WERI-Rb-1 (cell line): ENCODE data around the gene SPATA33.

ENCODE experiments used
- DNase-seq: peaks from one replicate; pipeline ENCODE4 v3.0.0-alpha.2; 2020
- H3K27ac ChIP-seq: fragments of 250-450 bp; sonication (Bioruptor Pico); 2 replicates; pipeline ENCODE4 v1.5.1; 2020; ENCODE audit warnings: mild to moderate bottlenecking, moderate library complexity
- H3K27me3 ChIP-seq: fragments of 250-450 bp; sonication (Bioruptor Pico); 2 replicates; pipeline ENCODE4 v1.5.1; 2021; ENCODE audit warnings: mild to moderate bottlenecking, low read depth, moderate library complexity; ENCODE audit not compliant: insufficient read depth, severe bottlenecking
- H3K36me3 ChIP-seq: fragments of 250-450 bp; sonication (Bioruptor Pico); 2 replicates; pipeline ENCODE4 v1.5.1; 2020; ENCODE audit warnings: mild to moderate bottlenecking, moderate library complexity
- H3K4me3 ChIP-seq: 2 replicates; pipeline ENCODE4 v1.5.1; 2011; ENCODE audit warnings: low read depth, mild to moderate bottlenecking, control low read depth, low read length
- H3K9me3 ChIP-seq: fragments of 250-450 bp; sonication (Bioruptor Pico); 2 replicates; pipeline ENCODE4 v1.5.1; 2021; ENCODE audit warnings: mild to moderate bottlenecking, moderate library complexity; ENCODE audit not compliant: severe bottlenecking
- CTCF ChIP-seq: IDR thresholded peaks from 2 replicates; pipeline ENCODE4 v1.5.1; 2011; ENCODE audit warnings: low read depth, mild to moderate bottlenecking, control low read depth, inconsistent platforms, low read length

Gene SPATA33

DNA sequence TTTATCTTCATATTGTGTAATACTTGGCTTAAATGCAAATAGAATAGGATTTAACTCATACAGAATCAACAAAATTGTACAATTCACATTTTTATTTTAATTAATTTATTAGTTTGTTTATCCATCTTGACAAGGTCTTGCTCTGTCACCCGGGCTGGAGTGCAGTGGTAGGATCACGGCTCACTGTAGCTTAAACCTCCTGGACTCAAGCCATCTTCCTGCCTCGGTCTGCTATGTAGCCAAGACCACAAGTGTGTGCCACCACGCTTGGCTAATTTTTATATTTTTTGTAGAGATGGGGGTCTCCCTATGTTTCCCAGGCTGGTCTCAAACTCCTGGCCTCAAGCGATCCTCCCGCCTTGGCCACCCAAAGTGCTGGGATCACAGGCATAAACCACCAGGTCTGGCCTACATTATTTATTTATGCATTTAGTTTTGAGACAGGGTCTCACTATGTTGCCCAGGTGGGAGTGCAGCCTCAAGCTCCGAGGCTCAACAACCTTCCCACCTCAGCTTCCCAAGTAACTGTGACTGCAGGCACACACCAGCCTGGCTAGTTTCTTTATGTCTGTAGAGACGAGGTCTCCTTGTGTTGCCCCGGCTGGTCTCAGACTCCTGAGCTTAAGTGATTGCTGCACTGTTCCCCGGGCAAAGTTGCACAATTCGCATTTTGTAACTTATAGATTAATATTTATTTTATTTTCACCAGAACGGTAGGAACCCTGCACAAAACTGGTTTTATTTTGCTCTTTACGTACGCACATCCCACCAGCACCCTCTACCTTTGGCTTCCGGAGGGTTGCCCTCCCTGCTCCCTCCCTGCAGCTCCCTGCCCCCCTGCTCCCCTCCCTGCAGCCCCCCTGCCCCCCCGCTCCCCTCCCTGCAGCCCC is 39.3 kb upstream of the SPATA33 start:
- H3K27me3 ChIP-seq, result no peaks in the 10 kb centered on the region
- no peak overlapping the region for H3K27ac ChIP-seq
- no peak overlapping the region for H3K4me3 ChIP-seq
- TF ChIP-seq CTCF, result no peak
- no peaks in the 10 kb centered on the region for H3K36me3 ChIP-seq
- no peaks in the 10 kb centered on the region for H3K9me3 ChIP-seq
- DNase-seq, result no peak

GRCh38 chr16:89619840-89620239 is 37.8 kb upstream of the SPATA33 start:
- no peak overlapping the region for H3K4me3 ChIP-seq
- H3K27me3 ChIP-seq, result no peaks in the 10 kb centered on the region
- no peaks in the 10 kb centered on the region for H3K9me3 ChIP-seq
- no peak for TF ChIP-seq CTCF
- no peak overlapping the region for H3K27ac ChIP-seq
- no peak for DNase-seq
- H3K36me3 ChIP-seq, result no peaks in the 10 kb centered on the region

DNA sequence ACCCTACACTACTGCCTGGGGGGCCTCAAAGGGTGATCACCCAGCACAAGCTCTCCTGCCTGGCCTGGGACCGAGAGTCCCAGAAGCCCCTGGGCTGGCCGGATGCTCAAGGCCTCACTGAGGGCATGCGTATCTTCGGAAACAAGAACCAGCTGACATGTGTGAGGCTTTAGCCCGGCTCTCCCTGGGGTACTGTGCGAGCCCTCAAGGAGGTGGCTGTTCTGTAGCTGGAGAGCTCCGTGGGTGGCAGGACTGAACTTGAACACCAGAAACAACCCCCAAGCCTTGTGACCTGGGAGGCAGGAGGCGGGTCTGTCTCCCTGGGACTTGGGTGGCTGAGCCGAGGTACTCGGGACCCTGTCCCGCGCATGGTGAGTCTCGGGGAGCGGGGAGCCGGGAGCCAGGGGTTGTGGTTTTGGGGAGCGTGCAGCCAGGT is 37.2 kb upstream of the SPATA33 start:
- TF ChIP-seq CTCF, result no peak
- H3K36me3 ChIP-seq, result no peaks in the 10 kb centered on the region
- no peak overlapping the region for H3K27ac ChIP-seq
- H3K27me3 ChIP-seq, result no peaks in the 10 kb centered on the region
- no peak for DNase-seq
- no peak overlapping the region for H3K4me3 ChIP-seq
- H3K9me3 ChIP-seq, result no peaks in the 10 kb centered on the region

- H3K27ac ChIP-seq, result no peak overlapping the region
- no peak for TF ChIP-seq CTCF
- DNase-seq, result no peak
- no peaks in the 10 kb centered on the region for H3K27me3 ChIP-seq
- H3K9me3 ChIP-seq, result no peaks in the 10 kb centered on the region
- no peaks in the 10 kb centered on the region for H3K36me3 ChIP-seq
- no peak overlapping the region for H3K4me3 ChIP-seq
These were observed 36.4 kb upstream of the SPATA33 start for GRCh38 chr16:89621136-89621697.

DNA sequence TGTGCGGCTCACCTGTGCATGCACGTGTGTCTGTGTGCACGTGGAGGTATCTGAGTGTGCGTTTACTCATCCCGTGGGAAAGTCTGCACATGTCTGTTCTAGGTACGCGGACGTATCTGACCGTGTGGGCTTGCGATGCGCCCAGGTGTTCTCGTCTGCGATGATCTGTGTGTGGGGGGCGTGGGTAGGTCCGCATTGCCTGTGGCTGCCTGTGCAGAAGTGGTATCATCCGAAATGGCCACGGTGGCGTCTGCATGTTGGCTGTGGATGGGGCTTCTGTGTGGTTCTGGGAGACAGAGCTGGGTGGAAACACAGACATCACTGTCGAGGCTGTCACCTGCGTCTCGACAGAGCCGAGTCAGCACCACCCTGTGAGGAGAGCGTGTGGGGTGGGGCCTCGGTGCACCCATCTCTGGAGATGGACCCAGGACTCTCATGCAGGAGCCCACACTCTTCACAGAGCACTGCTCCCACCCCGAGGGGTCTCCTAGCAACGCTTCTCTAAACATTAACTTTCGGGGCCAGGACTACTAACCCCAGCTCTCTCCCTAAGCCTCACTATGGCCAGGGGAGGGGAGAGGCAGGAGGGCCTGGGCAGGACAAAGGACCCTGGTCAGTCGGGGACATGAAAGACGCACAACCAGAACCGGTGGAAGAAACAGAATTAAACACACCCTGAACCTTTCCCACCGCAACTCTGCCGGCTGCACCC is 35.8 kb upstream of the SPATA33 start:
- H3K4me3 ChIP-seq, result no peak overlapping the region
- no peak for TF ChIP-seq CTCF
- H3K27me3 ChIP-seq, result no peaks in the 10 kb centered on the region
- no peak for DNase-seq
- H3K36me3 ChIP-seq, result no peaks in the 10 kb centered on the region
- H3K9me3 ChIP-seq, result no peaks in the 10 kb centered on the region
- H3K27ac ChIP-seq, result no peak overlapping the region
